NCI-H1436 (cell line): ENCODE results near the gene P2RX6.
"Not testable (repeated sequence)": the region's sequence is repeated elsewhere in the genome, so short reads cannot be mapped to it uniquely, and the experiment has no call there.

Experiments used
- DNase-seq: peaks from one replicate; lab custom pipeline; 2025; lab: John Stamatoyannopoulos, UW

The P2RX6 gene

DNA sequence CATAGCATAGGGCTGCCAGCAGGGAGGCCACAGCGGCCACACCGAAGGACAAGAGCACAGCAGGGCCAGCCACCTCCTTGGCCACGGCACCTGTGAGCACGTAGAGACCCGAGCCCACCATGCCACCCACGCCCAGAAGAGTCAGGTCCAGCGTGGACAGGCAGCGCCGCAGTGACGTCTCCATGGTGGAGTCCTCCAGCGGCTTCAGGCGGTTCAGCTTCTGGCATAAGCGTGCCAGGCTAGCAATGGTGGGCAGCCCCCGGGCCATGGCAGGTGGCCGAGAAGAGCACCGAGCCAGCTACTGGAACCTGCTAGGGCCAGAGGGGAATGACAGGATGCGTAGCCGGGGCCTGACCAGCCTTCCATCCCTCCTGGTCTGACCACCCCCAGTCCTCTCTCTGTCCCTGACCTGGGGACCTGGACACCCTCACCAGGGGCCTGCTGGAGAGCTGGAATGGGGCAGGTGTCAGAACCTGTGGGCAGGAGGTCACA, 16.6 kb downstream of the P2RX6 start:
- no peak for DNase-seq

DNA sequence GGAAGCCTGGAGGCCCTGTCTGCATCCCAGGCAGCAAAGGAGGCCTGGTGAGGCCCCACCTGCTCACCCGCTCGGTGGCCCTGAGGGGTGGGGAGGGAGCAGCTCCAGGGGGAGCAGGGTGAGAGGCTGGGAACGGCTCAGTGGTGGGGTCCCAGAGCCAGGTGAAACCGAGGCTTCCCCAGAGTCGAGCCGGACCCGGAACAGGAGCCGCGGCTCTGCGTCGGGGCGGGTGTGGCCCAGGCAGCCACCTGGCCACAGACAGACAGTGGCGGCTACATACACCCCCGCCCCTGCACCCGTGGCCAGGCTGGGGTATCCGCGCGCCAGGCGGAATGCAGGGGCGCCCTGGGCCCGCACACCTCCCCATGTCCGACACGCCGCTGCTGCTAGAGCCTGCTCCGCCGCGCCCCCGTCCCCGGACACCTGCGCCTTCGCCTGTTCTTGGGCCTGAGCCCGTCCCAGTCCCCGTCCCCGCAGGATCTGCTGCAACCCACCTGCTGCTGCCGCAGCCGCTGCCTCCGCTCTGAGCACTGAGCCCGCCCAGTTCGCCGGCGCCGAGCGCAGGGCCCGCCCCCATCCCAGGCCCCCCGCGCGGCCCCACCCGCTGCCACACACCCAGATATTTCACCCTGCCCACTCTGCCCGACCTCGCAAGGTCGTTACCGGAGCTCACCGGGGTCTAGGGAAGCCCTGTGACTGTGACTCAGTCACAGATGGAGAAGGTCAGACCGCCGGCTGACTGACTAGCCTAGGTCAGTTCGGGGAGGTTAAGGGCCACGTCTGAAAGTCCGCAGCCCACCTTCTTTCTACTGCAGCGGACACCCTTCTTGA, 17.3 kb downstream of the P2RX6 start, which contains the start of gene SLC7A4:
Gene SLC7A4 (minus strand): TSS at position 525 of the 831 bp plus-strand sequence. CDS start 749 bp downstream, outside the sequence.
- peak; percentile 25 for DNase-seq

DNA sequence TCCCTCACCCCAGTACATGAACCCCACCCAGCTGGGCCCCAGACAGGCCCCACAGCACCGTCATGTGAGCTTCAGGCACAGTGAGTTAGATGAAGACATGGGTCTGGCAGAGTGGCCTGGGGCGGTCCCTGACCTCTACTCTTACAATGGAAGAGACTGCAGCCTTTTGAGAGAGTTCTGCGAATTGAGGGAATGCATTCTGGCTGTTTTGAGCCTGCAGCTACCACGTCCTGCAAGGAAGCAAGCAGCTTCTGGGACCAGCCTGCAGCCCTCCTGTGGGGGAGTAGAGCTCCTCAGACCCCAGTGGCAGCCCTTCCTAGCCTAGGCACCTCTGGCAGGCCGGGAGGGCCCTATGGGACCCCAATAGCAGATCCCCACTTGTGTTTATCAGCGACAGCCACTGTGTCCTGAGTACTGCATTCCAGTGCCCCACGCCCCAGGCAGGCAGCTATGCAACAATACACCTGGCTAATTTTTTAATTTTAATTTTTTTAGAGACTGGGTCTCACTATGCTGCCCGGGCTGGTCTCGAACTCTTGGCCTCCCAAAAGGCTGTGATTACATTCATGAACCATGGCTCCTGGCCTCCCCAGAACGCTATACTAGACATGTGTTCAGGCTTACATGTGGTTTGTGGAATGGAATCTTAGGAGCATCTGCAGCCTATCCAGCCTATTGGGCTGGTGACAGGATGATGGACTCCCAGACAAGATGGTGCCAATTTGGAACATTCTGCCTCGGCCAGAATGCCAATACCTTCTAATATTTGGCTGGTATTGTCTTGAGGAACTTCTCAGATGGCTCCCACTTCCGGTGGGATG, 18.1 kb downstream of the P2RX6 start:
- no peak for DNase-seq

DNA sequence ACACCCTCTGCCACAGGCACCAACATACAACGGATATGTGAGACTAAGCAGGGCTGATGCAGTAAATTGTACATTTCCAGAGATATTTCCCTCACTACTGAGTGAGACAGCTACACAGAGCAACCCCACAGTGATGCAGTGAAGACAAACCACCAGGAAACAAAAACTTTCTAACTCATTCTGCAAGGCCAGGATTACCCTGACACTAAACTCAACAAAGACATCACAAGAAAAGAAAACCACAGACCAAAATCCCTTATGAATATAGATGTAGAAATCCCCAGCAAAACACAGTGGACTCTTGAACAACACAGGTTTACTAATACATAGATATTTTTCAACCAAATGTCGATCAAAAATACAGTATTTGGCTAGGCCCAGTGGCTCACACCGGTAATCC, 18.9 kb downstream of the P2RX6 start:
- DNase-seq: no peak

DNA sequence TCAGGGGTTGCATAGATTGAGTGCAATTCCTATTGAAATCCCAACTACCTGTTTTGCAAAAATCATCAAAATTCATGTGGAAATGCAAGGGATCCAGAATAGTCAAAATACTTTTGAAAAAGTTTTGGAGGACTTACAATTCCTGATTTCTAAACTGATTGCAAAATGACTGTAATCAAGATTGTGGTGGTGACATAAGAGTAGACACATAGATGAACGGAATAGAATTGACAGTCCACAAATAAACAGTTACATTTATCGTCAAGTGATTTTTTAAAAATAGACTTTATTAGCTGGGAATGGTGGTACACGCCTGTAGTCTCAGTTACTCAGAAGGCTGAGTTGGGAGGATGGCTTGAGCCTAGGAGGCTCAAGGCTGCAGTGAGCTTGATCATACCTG, 20.0 kb downstream of the P2RX6 start:
- DNase-seq: no peak

DNA sequence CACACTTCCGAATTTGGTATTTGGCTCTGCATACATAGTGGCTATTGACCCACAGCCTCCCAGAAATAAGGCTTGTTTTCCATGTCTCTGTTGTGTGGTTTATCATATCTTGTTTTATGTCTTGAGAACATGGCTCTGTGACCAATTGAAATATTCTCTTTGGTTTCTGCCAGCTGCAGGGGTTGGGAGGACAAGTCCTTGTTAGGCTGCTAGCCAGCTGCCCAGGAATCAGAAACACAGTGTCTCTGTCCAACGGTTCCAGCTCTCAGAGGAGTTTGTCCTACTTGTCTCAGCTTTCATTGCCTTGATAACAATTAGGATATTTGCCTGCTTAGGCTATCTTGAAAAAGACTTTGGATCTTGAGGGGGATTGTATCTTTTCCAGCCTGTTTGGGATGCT, 23.4 kb downstream of the P2RX6 start:
- no peak for DNase-seq

DNA sequence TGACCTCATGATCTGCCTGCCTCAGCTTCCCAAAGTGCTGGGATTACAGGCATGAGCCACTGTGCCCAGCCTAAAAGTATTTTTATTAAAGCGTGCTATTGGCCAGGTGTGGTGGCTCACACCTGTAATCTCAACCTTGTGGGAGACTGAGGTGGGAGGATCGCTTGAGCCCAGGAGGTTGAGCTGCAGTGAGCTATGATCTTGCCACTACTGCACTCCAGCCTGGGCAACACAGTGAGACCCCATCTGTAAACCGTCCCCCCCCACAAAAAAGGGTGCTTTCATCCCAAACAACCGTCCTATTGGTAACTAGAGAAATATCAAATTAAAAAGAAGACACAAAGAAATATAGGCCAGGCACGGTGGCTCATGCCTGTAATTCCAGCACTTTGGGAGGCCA, 24.2 kb downstream of the P2RX6 start:
- not testable (repeated sequence) for DNase-seq

DNA sequence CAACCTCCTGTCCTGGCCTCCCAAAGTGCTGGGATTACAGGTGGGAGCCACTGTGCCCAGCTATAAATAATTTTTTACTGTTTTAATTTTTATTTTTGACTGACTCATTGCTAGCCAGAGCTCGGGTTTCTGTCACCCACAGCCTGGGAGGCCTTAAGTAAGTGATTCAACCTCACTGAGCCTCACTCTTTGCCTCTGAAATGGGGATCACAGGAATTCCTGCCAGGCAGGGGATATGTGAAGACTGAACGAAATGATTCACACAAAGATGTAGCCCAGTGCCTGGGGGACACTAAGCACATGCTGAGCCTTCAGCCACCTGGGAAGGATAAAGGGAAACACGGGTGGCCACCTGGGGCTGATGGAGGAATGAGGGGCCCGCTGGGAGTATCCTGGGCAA, 27.0 kb downstream of the P2RX6 start:
- DNase-seq: no peak

DNA sequence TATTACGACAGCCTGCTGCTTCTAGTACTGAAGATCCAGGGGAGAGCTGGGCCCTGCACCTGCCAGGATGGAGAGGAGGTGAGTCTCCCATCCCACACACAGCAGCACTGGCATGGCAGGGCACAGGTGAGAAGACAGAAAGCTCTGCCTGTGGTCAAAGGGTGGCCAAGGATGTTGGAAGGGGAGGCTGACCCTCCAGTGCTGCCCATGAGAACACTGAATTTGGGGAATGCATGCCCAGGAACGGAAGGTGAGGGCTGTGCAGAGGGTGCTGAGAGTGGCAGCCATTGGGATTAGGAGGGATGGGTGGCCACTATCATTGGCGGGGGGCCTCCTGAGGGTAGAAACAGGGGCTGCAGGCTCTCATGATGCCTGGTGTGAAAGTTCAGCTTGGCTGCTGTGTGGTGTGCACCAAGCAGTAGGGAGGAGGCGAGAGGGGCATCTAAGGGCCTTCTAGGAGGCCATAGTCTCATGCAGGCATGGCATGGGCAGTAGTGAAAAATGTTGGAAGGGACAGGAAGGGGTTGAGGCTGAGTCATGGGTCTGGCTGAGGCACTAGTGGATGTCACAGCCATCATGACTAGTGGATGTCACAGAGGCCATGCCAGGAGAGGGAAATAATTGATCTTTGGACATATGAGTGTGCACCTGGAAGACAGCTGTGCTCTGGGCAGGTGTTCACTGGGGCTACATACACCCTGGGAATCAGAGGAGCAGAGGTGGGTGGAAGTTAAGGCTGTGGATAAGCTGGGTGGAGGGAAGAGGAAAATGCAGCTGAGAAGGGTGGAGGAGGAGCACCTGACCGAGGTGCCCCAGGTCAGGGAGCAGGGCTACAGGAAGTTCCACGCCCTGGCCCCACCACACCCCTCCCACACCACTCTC, 28.3 kb downstream of the P2RX6 start:
- DNase-seq: no peak

DNA sequence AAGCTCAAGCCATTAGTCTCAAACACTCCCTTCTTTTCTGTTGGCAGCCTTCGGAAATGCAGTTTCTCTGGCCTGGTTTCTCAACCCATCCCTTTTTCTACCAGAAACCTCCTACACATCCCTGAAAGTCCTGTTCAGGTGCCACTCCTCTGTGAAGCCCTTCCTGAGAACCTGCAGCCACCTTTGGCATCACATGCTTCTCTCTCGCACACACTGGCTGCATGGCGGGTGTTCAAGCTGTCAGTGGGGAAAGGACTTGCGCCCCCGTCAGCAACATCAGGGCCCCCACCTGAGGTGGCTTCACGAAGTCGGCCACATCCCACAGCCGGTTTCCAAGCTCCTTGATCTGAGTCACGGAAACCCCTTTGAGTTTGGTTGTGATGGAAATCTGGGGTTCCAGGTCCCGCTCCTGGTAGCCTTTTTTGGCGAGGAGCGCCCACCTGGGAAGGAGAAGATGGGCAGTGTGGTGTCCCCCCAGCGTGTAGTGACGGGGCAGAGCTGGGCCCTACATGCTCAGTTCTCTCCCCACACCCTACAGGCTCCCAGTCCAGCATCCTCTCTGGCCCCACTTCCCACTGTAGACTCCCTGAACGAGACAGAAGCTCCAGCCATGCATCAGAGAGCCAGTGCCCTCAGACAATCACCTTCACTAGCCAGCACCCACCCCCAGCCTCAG, 29.0 kb downstream of the P2RX6 start:
- DNase-seq: no peak

DNA sequence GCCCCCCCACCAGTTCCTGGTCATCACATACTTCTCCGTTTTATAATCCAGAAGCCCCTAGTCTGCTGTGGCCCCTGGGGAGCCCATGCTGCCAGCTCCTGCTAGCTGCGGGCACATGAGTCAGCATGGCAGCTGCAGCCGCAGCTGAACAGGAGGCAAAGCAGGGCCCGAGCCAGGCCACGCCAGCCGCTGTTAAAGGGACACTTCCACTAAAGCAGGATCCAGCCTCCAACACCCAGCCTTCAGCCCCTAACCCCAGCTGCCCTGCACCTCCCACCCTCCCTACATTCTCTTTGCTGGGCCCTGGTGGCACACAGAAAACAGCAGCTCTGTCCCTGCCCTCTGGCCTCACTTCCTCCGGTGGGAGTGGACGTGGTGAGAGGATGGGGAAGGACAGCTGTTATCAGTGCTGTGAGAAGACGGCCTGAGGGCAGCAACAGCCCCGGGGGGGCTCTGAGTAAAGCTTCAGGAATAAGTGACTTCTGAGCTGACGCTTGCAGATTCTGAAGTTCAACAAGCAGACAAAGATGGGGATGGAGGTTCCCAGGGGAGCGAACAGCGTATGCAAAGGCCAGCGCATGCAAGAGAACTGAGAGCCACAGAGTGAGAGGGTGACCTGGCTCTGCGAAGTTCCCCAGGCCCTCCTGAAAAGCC, 30.1 kb downstream of the P2RX6 start:
- no peak for DNase-seq

DNA sequence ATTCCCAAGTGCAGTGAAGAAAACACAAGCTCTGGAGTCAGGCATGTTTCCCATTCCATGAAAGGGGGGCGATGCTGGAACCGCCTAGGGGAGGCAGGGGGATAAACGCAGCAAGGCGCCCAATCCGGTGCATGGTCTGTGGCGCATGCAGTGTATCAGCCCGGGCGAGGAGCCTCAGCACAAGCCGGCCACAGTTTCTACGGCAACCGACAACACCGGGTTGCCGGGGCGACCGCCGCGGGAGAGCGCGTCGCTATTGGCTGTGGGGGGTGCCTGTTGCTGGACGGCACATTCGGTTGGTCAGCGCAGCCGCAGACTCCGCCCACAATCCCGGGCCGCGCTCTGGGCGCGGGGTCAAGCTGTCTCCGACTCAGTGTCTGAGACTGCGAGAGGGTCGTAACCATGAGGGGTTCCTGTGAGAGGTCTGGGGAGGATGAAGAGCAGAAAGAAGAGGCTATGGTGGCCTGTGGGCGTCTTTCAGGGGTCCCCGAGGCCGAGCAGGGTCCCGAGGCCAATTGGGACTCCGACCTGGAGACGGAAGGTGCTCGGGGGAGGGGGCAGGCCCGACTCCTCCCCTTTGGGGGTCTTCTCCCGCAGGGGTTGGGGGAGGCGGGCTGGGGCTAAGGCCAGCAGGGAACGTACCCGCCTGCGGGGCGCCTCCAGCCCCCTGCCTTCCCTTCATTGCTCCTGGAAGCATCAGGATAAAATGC, 30.8 kb downstream of the P2RX6 start, which contains the start of gene LRRC74B:
Gene LRRC74B (plus strand): TSS at position 362 of the 710 bp plus-strand sequence. CDS start 41 bp downstream, at position 403.
- peak; percentile 85 for DNase-seq

DNA sequence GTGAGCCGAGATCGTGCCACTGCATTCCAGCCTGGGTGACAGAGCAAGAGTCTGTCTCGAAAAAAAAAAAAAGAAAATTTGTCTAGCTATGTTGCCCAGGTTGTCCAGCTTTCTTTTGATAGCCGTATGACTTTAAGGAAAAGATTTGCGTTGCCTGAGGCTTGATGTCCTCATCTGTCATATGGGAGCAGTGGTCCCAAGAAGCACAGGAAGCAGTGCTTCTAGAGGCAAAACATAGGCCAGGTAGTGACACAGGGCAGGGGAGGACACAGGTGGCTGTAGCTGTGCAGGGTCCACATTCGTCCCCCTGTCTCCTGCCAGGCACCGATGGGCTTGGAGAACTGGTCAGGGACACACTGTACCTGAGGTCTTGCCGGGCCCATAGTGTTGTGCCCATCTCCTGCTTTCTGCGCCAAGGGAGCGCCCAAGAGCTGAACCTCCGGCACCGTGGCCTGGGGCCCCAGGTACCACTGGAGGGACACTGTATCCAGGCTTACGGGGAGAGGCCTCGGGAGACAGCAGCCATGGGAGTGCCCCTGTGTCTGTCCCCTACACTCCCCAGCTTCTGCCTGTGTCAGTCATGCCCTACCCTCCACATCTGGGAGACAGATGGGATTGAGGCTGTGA, 32.2 kb downstream of the P2RX6 start:
- no peak for DNase-seq

DNA sequence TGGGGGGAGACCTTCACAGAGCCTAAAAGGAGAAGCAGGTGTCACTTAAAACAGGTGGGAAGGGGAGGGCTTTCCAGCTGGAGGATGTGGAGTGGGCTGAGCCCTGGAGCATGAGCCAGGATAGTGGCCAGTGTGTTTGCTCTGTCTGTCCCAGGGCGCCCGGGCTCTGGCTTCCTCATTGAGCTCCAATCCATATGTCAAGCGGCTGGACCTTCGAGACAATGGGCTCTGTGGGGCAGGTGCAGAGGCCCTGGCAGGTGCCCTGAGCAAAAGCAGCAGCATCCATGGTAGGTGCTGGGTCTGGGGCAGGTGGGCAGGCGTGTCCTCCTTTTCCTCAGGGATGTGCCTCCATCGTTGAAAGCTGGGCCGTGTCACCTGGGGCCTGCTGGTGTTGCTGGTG, 32.8 kb downstream of the P2RX6 start:
- no peak for DNase-seq

DNA sequence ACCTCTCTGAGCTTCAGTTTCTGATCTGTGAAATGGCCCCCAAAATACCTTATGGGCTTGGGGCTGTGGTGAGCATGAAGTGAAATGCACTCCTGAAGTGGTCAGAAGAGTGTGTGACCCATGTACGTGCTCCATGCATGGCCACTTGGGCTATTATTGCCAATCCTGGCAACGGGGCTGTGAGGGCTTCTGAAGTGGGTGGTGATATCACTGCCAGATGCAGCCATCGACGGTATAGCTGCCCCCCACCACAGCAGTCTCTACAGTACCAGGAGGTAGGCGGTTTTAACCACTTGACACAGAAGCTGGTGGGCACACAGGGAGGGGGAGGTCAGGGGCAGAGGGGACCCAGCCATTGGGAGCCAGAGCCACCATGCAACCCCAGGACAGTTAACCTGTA, 33.5 kb downstream of the P2RX6 start:
- DNase-seq: not testable (repeated sequence)

DNA sequence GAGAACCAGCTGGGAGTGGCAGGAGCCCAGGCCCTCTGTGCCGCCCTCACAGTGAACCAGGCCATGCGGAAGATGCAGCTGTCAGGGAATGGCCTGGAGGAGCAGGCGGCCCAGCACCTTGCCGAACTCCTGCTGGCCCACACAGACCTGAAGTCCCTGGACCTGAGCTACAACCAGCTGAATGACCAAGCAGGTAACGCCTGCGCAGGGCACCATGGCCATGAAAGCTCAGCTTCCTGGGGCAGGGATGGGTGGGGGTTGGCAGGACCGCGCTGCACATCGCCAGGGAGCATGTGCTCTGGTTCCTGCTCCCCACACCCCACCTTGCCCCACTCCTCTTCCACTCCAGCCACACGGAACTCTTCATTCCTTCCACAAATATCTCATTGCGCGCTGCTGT, 34.0 kb downstream of the P2RX6 start:
- not testable (repeated sequence) for DNase-seq

DNA sequence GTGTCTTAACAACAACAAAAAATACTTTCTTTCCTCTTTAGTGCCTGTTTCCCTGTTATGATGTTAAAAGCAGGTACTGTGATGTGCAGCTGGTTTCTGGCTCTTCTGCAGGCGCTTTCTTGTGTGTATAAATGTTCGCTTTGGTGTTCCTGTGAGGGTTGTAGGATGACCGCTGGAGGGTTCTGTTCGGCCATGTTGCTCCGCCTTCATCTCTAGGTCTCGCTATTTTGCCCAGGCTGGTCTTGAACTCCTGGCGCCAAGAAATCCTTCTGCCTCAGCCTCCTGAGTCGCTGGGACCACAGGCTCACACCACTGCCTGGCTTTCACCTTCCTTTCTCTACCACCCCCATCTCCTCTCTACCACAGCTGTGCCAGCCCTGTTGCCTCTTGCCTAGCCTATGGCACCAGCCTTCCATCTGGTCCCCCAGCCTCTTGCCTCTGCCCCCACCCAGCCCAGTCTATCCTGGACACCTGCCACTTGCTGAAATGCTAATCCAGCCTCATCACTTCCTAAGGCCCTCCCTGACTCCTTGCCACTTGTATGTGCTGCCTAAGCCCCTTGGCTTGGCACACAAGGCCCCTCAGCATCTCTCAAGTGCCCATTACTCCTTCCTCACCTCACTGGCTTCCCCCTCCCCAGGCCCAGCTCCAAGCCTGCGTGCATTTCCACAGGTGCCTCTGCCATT, 36.3 kb downstream of the P2RX6 start:
- no peak for DNase-seq

DNA sequence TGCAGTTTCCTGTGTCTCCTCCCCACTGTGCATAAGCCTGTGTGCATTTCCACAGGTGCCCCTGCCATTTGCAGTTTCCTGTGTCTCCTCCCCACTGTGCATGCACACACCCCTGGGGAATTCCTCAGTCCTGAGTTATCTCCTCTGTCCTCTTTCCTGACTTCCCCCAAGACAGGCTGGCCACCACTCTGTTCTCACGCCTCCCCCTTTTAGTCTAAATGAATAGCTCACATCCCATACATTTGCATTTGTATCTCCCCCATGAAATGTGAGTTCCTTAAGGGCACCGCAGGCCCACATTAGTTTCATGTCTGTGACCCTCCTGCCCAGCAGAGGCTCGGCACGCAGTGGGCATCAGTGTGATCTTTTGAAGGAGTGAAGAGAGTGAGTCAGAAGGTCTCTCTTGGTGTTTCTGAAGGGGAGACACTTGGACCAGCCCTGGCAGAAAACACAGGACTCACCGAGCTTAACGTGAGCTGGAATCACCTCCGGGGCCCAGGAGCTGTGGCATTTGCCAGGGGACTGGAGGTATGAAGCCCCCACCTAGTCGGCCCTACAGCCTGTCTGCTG, 37.0 kb downstream of the P2RX6 start:
- no peak for DNase-seq
